Pancreas (tissue), 10 donors: Measurements from ENCODE around the gene FAM13B. TPM values are rescaled to one million over a fixed set of nuclear protein-coding genes. Genes with fewer than 3 reads are reported as not detected.

Experiments used
- ATAC-seq, 4 donors: fragments of 200-7000 bp; cut with Tn5 transposase; one replicate each; pipeline versions ENCODE4 v1.8.0 to v1.9.1; 2020; ENCODE audit warnings: mild to moderate bottlenecking in 4 of 4, moderate library complexity in 4 of 4
- DNase-seq, 6 donors: peaks; one replicate each; pipeline ENCODE4 v3.0.0-alpha.2; 2020
- FAIRE-seq: peaks from 2 replicates; lab custom pipeline; 2012; peaks lifted over from hg19 to GRCh38; lab: Jason Lieb, UNC
- H3K27ac ChIP-seq, 4 donors: fragments of 200-600 bp; sonication (generic); 1 replicate in 3 of 4; 2 replicates in 1 of 4; pipeline versions ENCODE4 v1.5.0 to v1.8.0; 2020
- H3K27me3 ChIP-seq, 4 donors: fragments of 200-600 bp; one replicate each; pipeline ENCODE4 v1.8.0; 2021
- H3K36me3 ChIP-seq, 3 donors: fragments of 200-600 bp; sonication (generic) in 1 of 3; one replicate each; pipeline versions ENCODE4 v1.5.0 to v1.8.0; 2020 to 2021
- H3K4me1 ChIP-seq, 3 donors: fragments of 200-600 bp; one replicate each; pipeline ENCODE4 v1.8.0; 2021
- H3K4me3 ChIP-seq, 4 donors: fragments of 200-600 bp; sonication (generic) in 2 of 4; one replicate each; pipeline versions ENCODE4 v1.5.0 to v1.8.0; 2020 to 2021
- H3K9me3 ChIP-seq, 4 donors: fragments of 200-600 bp; one replicate each; pipeline ENCODE4 v1.8.0; 2021
- CTCF ChIP-seq, 4 donors: fragments of 200-600 bp; sonication (generic) in 3 of 4; IDR thresholded peaks; one replicate each; pipeline versions ENCODE4 v1.5.0 to v1.8.0; 2021; ENCODE audit warnings: antibody characterized with exemption in 4 of 4
- WGBS, 2 donors: extraction: QIAGEN DNeasy Blood & Tissue Kit; methylation state at CpG; one replicate each; pipeline ENCODE4 v1.1.7; 2013; 5-methylcytosine and 5-hydroxymethylcytosine counted together
- intact Hi-C, 3 donors: fragments of 100-400 bp; cut with DNase I; formaldehyde crosslinking; loops; one replicate each; pipeline versions ENCODE4 v1.11.1 to v1.14.2; 2022
- polyA plus RNA-seq, 2 donors: library from polyadenylated mRNA; stranded (reverse); fragments of 200-250 nt; gene quantifications; one replicate each; pipeline ENCODE4 v1.2.3, GENCODE V29; 2013
- total RNA-seq, 6 donors: library from RNA; stranded (reverse); fragmentation: NEBNext Ultra II Directional in 4 of 6; extraction: Animal tissue kit (Norgen Biotek cat#: 25700) in 4 of 6; gene quantifications; one replicate each; pipeline versions ENCODE4 v1.2.1 to v1.2.4, GENCODE V29; 2021 to 2023
- donor health status: healthy with polysubstance abuse.
- donor health status: DM: no; HTN: no; CAD: no; lungs with moderate emphysema.
- donor health status: DM: no; HTN: no; CAD: no.
- donor health status: control.
- donor health status: control.
- donor health status: Bipolar disorder and iron deficiency.
- donor health status: DM: yes; HTN: yes; CAD: no.
- donor health status: DM: no; HTN: no; CAD: no.
- donor health status: DM: no; HTN: no; CAD: no.
- donor health status: DM: yes; HTN: yes; CAD: no.

The FAM13B gene
- total and polyA plus RNA-seq, 8 donors = 5.6 to 17.8 (median 11.2) TPM

- DNase-seq = peak; percentile 68 to 89 (median 84)
- Histone ChIP-seq H3K9me3 (no peaks in the 10 kb centered on the region), H3K4me3 (no peak overlapping the region), H3K36me3 (no peaks in the 10 kb centered on the region), H3K27me3 (no peaks in the 10 kb centered on the region), H3K4me1 (no peaks in the 10 kb centered on the region), H3K27ac (no peak overlapping the region)
- peak; percentile 91 to 100 (median 98) for ATAC-seq
- peak; percentile 39 for FAIRE-seq
- TF ChIP-seq CTCF (IDR thresholded peaks at IDR 0.05) = peak; percentile 54 to 76 (median 68)
- intact Hi-C loops = no loop called here
- WGBS, 2 donors = 18 to 22% methylated on average over 6 of the region's 6 CpGs
Observed at GRCh38 chr5:138068742-138069600, 36.1 kb upstream of the FAM13B start.

- WGBS, 2 donors = 73 to 84% methylated on average over 8 of the region's 8 CpGs
- FAIRE-seq (no peak), ATAC-seq (no peak)
Observed at GRCh38 chr5:138067945-138068344, 35.1 kb upstream of the FAM13B start.

GRCh38 chr5:138065102-138065501, 32.2 kb upstream of the FAM13B start:
- no peaks in the 10 kb centered on the region for H3K36me3 ChIP-seq
- FAIRE-seq (no peak), ATAC-seq (peak in 1 of 4 donors; percentile 51), DNase-seq (no peak)
- intact Hi-C loops = no loop called here
- H3K4me3 ChIP-seq = no peak overlapping the region
- WGBS, 2 donors = 56 to 61% methylated on average over 5 of the region's 5 CpGs
- no peaks in the 10 kb centered on the region for H3K9me3 ChIP-seq
- H3K27ac ChIP-seq = no peak overlapping the region
- no peaks in the 10 kb centered on the region for H3K4me1 ChIP-seq
- H3K27me3 ChIP-seq = no peaks in the 10 kb centered on the region
- no peak for TF ChIP-seq CTCF (IDR thresholded peaks at IDR 0.05)

More at GRCh38 chr5:138067945-138068344, 35.1 kb upstream of the FAM13B start:
- no peak for TF ChIP-seq CTCF (IDR thresholded peaks at IDR 0.05)
- no peaks in the 10 kb centered on the region for H3K9me3 ChIP-seq
- H3K4me3 ChIP-seq = no peak overlapping the region
- no peaks in the 10 kb centered on the region for H3K36me3 ChIP-seq
- no peaks in the 10 kb centered on the region for H3K27me3 ChIP-seq
- no peaks in the 10 kb centered on the region for H3K4me1 ChIP-seq
- intact Hi-C loops = no loop called here
- no peak for DNase-seq
- no peak overlapping the region for H3K27ac ChIP-seq

- ATAC-seq (no peak), DNase-seq (no peak), FAIRE-seq (no peak)
- Histone ChIP-seq H3K36me3 (no peaks in the 10 kb centered on the region), H3K9me3 (no peaks in the 10 kb centered on the region), H3K4me3 (no peak overlapping the region), H3K27me3 (no peaks in the 10 kb centered on the region), H3K4me1 (no peaks in the 10 kb centered on the region), H3K27ac (no peak overlapping the region)
- no peak for TF ChIP-seq CTCF (IDR thresholded peaks at IDR 0.05)
- intact Hi-C loops = no loop called here
Observed at GRCh38 chr5:138064526-138064925, 31.6 kb upstream of the FAM13B start.
